IMR-90 (cell line): Measurements from ENCODE around the gene GNAI3. TPM values are rescaled to one million over a fixed set of nuclear protein-coding genes. Genes with fewer than 3 reads are reported as not detected.

Source experiments
- ATAC-seq: fragments of 200-7000 bp; cut with Tn5 transposase; 2 replicates; pipeline ENCODE4 v1.9.1; 2020; ENCODE audit warnings: low read depth, mild to moderate bottlenecking, moderate library complexity
- BruUV-seq: library from RNA; stranded (reverse); fragments of 400-500 nt; replicated peaks from 2 replicates; lab custom pipeline; 2021; lab: Mats Ljungman, UMichigan
- CTCF ChIA-PET: fragments of 300-600 bp; formaldehyde crosslinking; extraction: SDS; loops from one replicate; lab custom pipeline; 2021; ENCODE audit warnings: antibody characterized with exemption; lab: Yijun Ruan, JAX
- POLR2A ChIA-PET: fragments of 300-600 bp; sonication (Branson Sonifier 250); formaldehyde crosslinking; loops from one replicate; lab custom pipeline; 2022; ENCODE audit warnings: antibody characterized with exemption; ENCODE audit not compliant: unreplicated experiment; lab: Charles Lee
- DNase-seq: peaks from one replicate; pipeline ENCODE4 v3.0.0; 2013
- H2AFZ ChIP-seq: replicated peaks from 2 replicates; pipeline ENCODE3; 2013; ENCODE audit warnings: low read length, mild to moderate bottlenecking; ENCODE audit not compliant: poor library complexity
- H2AK5ac ChIP-seq: 2 replicates; pipeline ENCODE4 v1.6.1; 2013; ENCODE audit warnings: low read depth, low read length, inconsistent platforms
- H2AK9ac ChIP-seq: replicated peaks from 2 replicates; pipeline ENCODE3; 2013; ENCODE audit warnings: mild to moderate bottlenecking, low read depth, low read length, moderate library complexity; ENCODE audit not compliant: poor library complexity
- H2BK120ac ChIP-seq: 2 replicates; pipeline ENCODE4 v1.6.1; 2013; ENCODE audit warnings: low read depth, low read length, inconsistent platforms
- H2BK15ac ChIP-seq: 3 replicates; pipeline ENCODE4 v1.6.1; 2013; ENCODE audit warnings: low read depth, low read length, inconsistent platforms
- H2BK20ac ChIP-seq: 2 replicates; pipeline ENCODE4 v1.6.1; 2013; ENCODE audit warnings: low read depth, mild to moderate bottlenecking, inconsistent platforms, low read length, moderate library complexity
- H2BK5ac ChIP-seq: 2 replicates; pipeline ENCODE4 v1.6.1; 2013; ENCODE audit warnings: mild to moderate bottlenecking, low read depth, low read length, inconsistent platforms; ENCODE audit not compliant: poor library complexity, severe bottlenecking
- H3K14ac ChIP-seq: replicated peaks from 2 replicates; pipeline ENCODE4 v1.6.1; 2013; ENCODE audit warnings: low read depth, low read length, inconsistent platforms
- H3K18ac ChIP-seq: 2 replicates; pipeline ENCODE4 v1.6.1; 2013; ENCODE audit warnings: low read depth, low read length, control low read depth
- H3K23ac ChIP-seq: 2 replicates; pipeline ENCODE4 v1.6.1; 2013; ENCODE audit warnings: low read depth, low read length, inconsistent platforms
- H3K27ac ChIP-seq: 2 replicates; pipeline ENCODE4 v1.5.1; 2013; ENCODE audit warnings: mild to moderate bottlenecking, control low read depth, low read length; ENCODE audit not compliant: insufficient read depth
- H3K27me3 ChIP-seq: 2 replicates; pipeline ENCODE4 v1.6.1; 2013; ENCODE audit warnings: low read length; ENCODE audit not compliant: control insufficient read depth, insufficient read depth
- H3K36me3 ChIP-seq: 2 replicates; pipeline ENCODE4 v1.6.1; 2013; ENCODE audit warnings: low read length, mixed read lengths; ENCODE audit not compliant: control insufficient read depth, insufficient read depth
- H3K4ac ChIP-seq: 2 replicates; pipeline ENCODE4 v1.6.1; 2013; ENCODE audit warnings: low read depth, low read length, inconsistent platforms
- H3K4me1 ChIP-seq: 2 replicates; pipeline ENCODE4 v1.6.1; 2013; ENCODE audit warnings: low read length, mixed read lengths; ENCODE audit not compliant: control insufficient read depth, insufficient read depth
- H3K4me2 ChIP-seq: 2 replicates; pipeline ENCODE4 v1.6.1; 2013; ENCODE audit warnings: low read depth, mild to moderate bottlenecking, control low read depth, low read length, moderate library complexity
- H3K4me3 ChIP-seq: 2 replicates; pipeline ENCODE4 v1.5.1; 2013; ENCODE audit warnings: low read depth, mild to moderate bottlenecking, control low read depth, low read length, moderate library complexity; ENCODE audit not compliant: insufficient read depth
- H3K56ac ChIP-seq: 2 replicates; pipeline ENCODE4 v1.6.1; 2013; ENCODE audit warnings: low read length, inconsistent platforms; ENCODE audit not compliant: insufficient read depth; ENCODE audit errors: extremely low read depth
- H3K79me1 ChIP-seq, 2 experiments: 2 replicates each; pipeline ENCODE4 v1.6.1; 2013; ENCODE audit warnings: low read length in 2 of 2, inconsistent platforms in 1 of 2, low read depth in 1 of 2
- H3K9ac ChIP-seq: 2 replicates; pipeline ENCODE4 v1.6.1; 2013; ENCODE audit warnings: low read depth, low read length, control low read depth
- H3K9me1 ChIP-seq: 2 replicates; pipeline ENCODE4 v1.6.1; 2013; ENCODE audit warnings: low read length, inconsistent platforms; ENCODE audit not compliant: insufficient read depth
- H3K9me3 ChIP-seq: 2 replicates; pipeline ENCODE4 v1.6.1; 2013; ENCODE audit warnings: low read length; ENCODE audit not compliant: control insufficient read depth, insufficient read depth
- H4K20me1 ChIP-seq: 2 replicates; pipeline ENCODE4 v1.6.1; 2013; ENCODE audit warnings: low read length, inconsistent platforms; ENCODE audit not compliant: insufficient read depth
- H4K5ac ChIP-seq: 2 replicates; pipeline ENCODE4 v1.6.1; 2013; ENCODE audit warnings: mild to moderate bottlenecking, low read depth, low read length, control low read depth
- H4K8ac ChIP-seq, 2 experiments: 2 replicates each; pipeline ENCODE4 v1.6.1; 2013; ENCODE audit warnings: low read depth in 2 of 2, low read length in 2 of 2, control low read depth in 1 of 2, inconsistent platforms in 1 of 2
- H4K91ac ChIP-seq: 2 replicates; pipeline ENCODE4 v1.6.1; 2013; ENCODE audit warnings: low read depth, low read length, inconsistent platforms; ENCODE audit not compliant: insufficient read depth
- BHLHE40 ChIP-seq: fragments of 150-350 bp; IDR thresholded peaks from 2 replicates; pipeline ENCODE4 v1.6.1; 2016; ENCODE audit warnings: mild to moderate bottlenecking, low read depth, low read length
- FOS ChIP-seq: fragments of 150-350 bp; IDR thresholded peaks from 2 replicates; pipeline ENCODE4 v1.6.1; 2016; ENCODE audit warnings: low read depth, low read length
- MXI1 ChIP-seq: IDR thresholded peaks from 2 replicates; pipeline ENCODE4 v1.6.1; 2012; ENCODE audit warnings: low read depth, mild to moderate bottlenecking, low read length, moderate library complexity, borderline replicate concordance
- NFE2L2 ChIP-seq: fragments of 150-350 bp; IDR thresholded peaks from 2 replicates; pipeline ENCODE4 v1.6.1; 2016; ENCODE audit warnings: low read depth, mild to moderate bottlenecking, low read length
- RAD21 ChIP-seq: IDR thresholded peaks from 2 replicates; pipeline ENCODE4 v1.6.1; 2012; ENCODE audit warnings: low read length, improper control_type of control experiment
- RFX5 ChIP-seq: IDR thresholded peaks from 2 replicates; pipeline ENCODE4 v1.8.0; 2012; ENCODE audit warnings: low read depth, mild to moderate bottlenecking, low read length, moderate library complexity
- SMC3 ChIP-seq: fragments of 150-350 bp; IDR thresholded peaks from 2 replicates; pipeline ENCODE4 v1.6.1; 2016; ENCODE audit warnings: low read depth, mild to moderate bottlenecking, antibody characterized with exemption, low read length, moderate library complexity
- USF2 ChIP-seq: fragments of 150-350 bp; IDR thresholded peaks from 2 replicates; pipeline ENCODE4 v1.6.1; 2017; ENCODE audit warnings: mild to moderate bottlenecking, antibody characterized with exemption, low read length, low read depth
- WGBS, 2 experiments: methylation state at CpG; one replicate each; pipeline versions ENCODE4 v1.1.5 to v1.1.7; 2013; ENCODE audit warnings: missing lambda C conversion rate in 2 of 2; ENCODE audit not compliant: insufficient read length in 1 of 2; ENCODE audit errors: extremely low coverage in 2 of 2; 5-methylcytosine and 5-hydroxymethylcytosine counted together
- dilution Hi-C: fragments of 300-500 bp; cut with HindIII; formaldehyde crosslinking; loops from one replicate; pipeline ENCODE4 v1.14.3; 2018; ENCODE audit warnings: low sequenced_read_pairs; ENCODE audit not compliant: unreplicated experiment
- in situ Hi-C: fragments of 300-500 bp; cut with MboI; formaldehyde crosslinking; loops from 3 replicates; pipeline ENCODE4 v1.14.3; 2019; ENCODE audit warnings: low sequenced_read_pairs, inconsistent platforms, mixed read lengths
- intact Hi-C: fragments of 100-400 bp; cut with micrococcal nuclease; formaldehyde crosslinking; loops from 2 replicates; pipeline ENCODE4 v1.10.0; 2022
- polyA plus RNA-seq, 3 experiments: library from polyadenylated mRNA; depleted of rRNA; stranded (reverse); fragments of >200 nt; gene quantifications; 2 replicates each; pipeline ENCODE4 v1.2.3, GENCODE V29; 2012; ENCODE audit warnings: low replicate concordance in 1 of 3
- total RNA-seq: library from RNA; depleted of rRNA; stranded (reverse); fragments of >200 nt; gene quantifications from 2 replicates; pipeline ENCODE4 v1.2.3, GENCODE V29; 2012

The GNAI3 gene
- total and polyA plus RNA-seq, 2 of the 4 experiments (the other 2 are of a cell fraction) = 5.9 to 14.9 TPM

GRCh38 chr1:109643385-109644230, 95.2 kb downstream of the GNAI3 start (continued):
- TF ChIP-seq SMC3 (peak; percentile 92), RFX5 (no peak)

- no peak overlapping the region for H2BK15ac ChIP-seq
- peak overlapping the region; percentile 60; the same call in 1 of the 2 replicates for H3K23ac ChIP-seq
- peak overlapping the region; percentile 48; the same call in 1 of the 2 replicates for H2BK120ac ChIP-seq
- no peak overlapping the region for H3K9ac ChIP-seq
- peak overlapping the region; percentile 65; the same call in 1 of the 2 replicates for H3K4ac ChIP-seq
- no peak; the same call in 1 of the 2 replicates for TF ChIP-seq NFE2L2
- no peak for TF ChIP-seq RAD21
- TF ChIP-seq MXI1 = no peak
- TF ChIP-seq FOS = peak; percentile 9; the same call in 1 of the 2 replicates
- TF ChIP-seq USF2 = peak; percentile 85
- TF ChIP-seq BHLHE40 = peak; percentile 99
- no peak overlapping the region for H2BK5ac ChIP-seq
- no TSS peak for BruUV-seq
- ChIA-PET CTCF (interaction anchor here (0.6 to 1.7 kb wide), 5 partner anchors 128 to 389 kb away, joined by 3 to 10 read pairs (median 5); partner anchors contain the start of gene AHCYL1), POLR2A (no interaction called here)
- intact Hi-C loops (loop anchor here (2.0 kb wide), 1 partner anchor 340 kb away; the partner anchor contains the start of gene AHCYL1), in situ Hi-C loops (loop anchor here (5.0 to 10.0 kb wide), 3 partner anchors 128 to 338 kb away; partner anchors contain the start of genes AHCYL1 and CSF1), dilution Hi-C loops (no loop called here)
- H3K79me1 ChIP-seq = no peaks in the 10 kb centered on the region
- no peaks in the 10 kb centered on the region for H4K20me1 ChIP-seq
- H4K91ac ChIP-seq = peak overlapping the region; percentile 57; the same call in 1 of the 2 replicates
- WGBS, 2 experiments = no CpG with 5 or more reads among the region's 10 CpGs
- H4K5ac ChIP-seq = no peak overlapping the region
- H3K14ac ChIP-seq = 0 out of 2 replicates have a peak overlapping the region, but pooled peaks have one; percentile 35
- no peak overlapping the region for H2AK9ac ChIP-seq
- peak overlapping the region; percentile 35; the same call in 1 of the 2 replicates for H2AK5ac ChIP-seq
- H2BK20ac ChIP-seq = peak overlapping the region; percentile 70; the same call in 1 of the 2 replicates
- peak overlapping the region in 1 of 2 experiments; percentile 32; a peak in 1 of 4 replicates for H4K8ac ChIP-seq
- H3K18ac ChIP-seq = peak overlapping the region; percentile 2; the same call in 1 of the 2 replicates
- no peaks in the 10 kb centered on the region for H3K36me3 ChIP-seq
- H3K4me3 ChIP-seq = no peak overlapping the region
- ATAC-seq = peak; percentile 50
- peak overlapping the region; percentile 19; the same call in 1 of the 2 replicates for H3K27ac ChIP-seq
- no peaks in the 10 kb centered on the region for H3K27me3 ChIP-seq
- peak overlapping the region; percentile 38 for H3K4me2 ChIP-seq
- H3K9me1 ChIP-seq = peaks cover 4% of the 10 kb centered on the region
- H3K4me1 ChIP-seq = peaks cover 11% of the 10 kb centered on the region
- no peaks in the 10 kb centered on the region; the same call in 1 of the 2 replicates for H3K9me3 ChIP-seq
- peak; percentile 81 for DNase-seq
- H2AFZ ChIP-seq = peak overlapping the region; percentile 35
- no peak overlapping the region for H3K56ac ChIP-seq
Observed at GRCh38 chr1:109644670-109645069, 96.3 kb downstream of the GNAI3 start.
